GM13976 (cell line): ENCODE data around the gene BTRC.

Experiments used
- DNase-seq: peaks from one replicate; pipeline ENCODE4 v3.0.0; 2012; ENCODE audit warnings: low spot score
- in situ Hi-C: fragments of 300-500 bp; cut with MboI; formaldehyde crosslinking; loops from one replicate; pipeline ENCODE4 v1.12.0; 2022; ENCODE audit warnings: low sequenced_read_pairs, mixed read lengths, inconsistent platforms; ENCODE audit not compliant: unreplicated experiment
- TF ChIP-seq, protein P1 (sequence below): IDR thresholded peaks from 2 replicates; pipeline ENCODE4 v1.5.1; 2012; ENCODE audit warnings: borderline replicate concordance, mild to moderate bottlenecking; ENCODE audit not compliant: insufficient read depth; ENCODE audit errors: extremely low read depth, missing control alignments, control extremely low read depth

BTRC gene

DNA sequence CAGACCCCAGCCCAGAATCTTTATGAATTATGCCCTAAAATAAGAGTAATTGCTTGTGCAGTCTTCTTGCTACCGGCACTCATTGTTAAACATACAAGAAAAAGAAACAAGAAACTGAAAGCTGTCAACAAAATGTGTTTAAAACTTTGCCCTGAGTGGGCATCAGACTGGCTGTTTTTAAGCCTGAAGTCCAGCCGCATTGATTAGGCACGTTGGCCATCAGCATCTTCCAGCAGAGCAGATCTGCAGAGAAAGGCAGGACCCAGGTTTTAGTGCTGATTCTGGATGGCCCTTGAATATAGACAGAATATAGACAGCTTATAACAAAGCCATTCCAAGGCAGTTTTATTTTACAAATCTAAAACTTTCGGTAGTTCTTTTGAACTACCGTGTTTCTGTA, 131.2 kb downstream of the BTRC start:
- in situ Hi-C loops, result no loop called here
- no peak for DNase-seq
- TF ChIP-seq, protein P1, sequence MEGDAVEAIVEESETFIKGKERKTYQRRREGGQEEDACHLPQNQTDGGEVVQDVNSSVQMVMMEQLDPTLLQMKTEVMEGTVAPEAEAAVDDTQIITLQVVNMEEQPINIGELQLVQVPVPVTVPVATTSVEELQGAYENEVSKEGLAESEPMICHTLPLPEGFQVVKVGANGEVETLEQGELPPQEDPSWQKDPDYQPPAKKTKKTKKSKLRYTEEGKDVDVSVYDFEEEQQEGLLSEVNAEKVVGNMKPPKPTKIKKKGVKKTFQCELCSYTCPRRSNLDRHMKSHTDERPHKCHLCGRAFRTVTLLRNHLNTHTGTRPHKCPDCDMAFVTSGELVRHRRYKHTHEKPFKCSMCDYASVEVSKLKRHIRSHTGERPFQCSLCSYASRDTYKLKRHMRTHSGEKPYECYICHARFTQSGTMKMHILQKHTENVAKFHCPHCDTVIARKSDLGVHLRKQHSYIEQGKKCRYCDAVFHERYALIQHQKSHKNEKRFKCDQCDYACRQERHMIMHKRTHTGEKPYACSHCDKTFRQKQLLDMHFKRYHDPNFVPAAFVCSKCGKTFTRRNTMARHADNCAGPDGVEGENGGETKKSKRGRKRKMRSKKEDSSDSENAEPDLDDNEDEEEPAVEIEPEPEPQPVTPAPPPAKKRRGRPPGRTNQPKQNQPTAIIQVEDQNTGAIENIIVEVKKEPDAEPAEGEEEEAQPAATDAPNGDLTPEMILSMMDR, result no peak

DNA sequence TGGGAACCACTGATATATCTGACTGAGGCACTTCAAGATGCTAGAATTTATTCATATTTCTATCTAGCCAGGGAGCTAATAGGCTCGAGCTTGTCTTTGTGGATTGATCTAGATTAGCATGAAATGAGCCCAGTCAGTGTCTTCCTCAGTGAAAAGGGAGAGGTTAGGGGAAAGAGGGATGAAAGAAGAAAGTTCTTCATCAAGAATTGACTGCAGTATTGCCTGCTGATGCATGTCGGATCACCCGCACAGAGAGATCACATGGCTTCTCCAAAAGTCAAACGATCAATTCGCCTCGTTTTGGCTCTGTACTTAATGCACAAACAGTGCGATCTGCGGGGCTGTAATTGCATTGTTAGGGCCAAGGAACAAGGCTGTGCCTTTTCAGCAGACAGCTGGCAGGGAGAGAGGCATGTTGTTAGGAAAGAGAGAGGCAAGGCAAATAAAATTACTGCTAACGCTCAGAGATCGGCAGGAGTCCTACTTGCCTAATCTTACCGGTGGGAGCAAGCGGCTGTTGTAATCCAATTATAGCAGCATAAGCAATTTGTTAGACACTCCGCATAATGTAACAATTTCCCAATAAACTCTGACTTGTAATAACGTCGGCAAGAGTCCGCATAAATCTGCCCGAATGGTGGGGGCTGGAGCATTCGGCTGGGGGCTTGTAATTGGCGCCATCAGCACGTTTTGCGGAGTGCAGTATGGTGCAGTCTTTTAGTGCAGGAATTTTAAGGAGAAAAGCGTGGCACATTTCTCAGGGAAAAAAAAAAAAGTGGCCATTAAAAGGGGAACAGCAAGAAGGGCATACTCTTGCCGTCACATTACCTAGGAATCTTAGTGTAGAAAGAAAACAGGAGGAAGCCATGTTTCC, 132.0 kb downstream of the BTRC start:
- TF ChIP-seq, protein P1, result no peak
- in situ Hi-C loops, result no loop called here
- DNase-seq, result no peak

DNA sequence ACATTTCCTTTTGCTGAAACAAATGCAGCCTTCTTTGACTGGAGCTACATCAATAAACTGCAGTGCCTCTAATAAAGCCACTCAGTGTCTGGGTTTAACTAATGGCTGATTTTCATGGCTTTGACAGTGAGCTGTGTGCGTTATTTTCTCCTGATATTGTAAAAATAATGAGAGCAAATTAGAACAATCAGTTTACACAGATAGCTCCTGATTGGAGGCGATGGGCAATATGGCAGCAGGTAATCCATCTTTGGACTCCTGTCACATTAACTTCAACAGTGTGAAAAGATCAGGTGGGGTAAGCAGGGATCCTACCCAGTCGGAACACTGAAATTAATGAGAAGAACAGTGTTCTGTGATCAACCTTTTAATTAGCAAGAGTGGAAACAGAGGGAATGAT, 133.4 kb downstream of the BTRC start:
- no peak for DNase-seq
- in situ Hi-C loops, result no loop called here
- TF ChIP-seq, protein P1, result no peak

DNA sequence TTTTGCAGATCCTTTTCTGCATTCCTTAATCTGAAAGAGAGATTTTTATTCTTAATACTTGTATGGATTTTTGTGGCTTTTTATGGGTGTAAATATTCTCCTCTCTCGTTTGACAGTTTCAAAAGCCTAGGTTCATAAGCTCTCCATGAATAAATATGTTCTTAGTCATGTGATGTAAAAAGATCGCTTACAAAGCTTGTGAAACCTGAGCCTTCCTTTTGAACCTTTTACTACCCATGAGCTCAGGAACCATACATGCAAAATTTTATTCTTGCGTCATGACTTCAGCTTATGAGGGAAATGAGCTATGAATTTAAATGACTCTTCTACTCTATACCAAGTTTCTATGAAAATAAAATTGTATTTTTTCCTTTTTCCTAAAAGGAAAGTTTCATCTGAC, 135.4 kb downstream of the BTRC start:
- DNase-seq, result no peak
- TF ChIP-seq, protein P1, result no peak
- in situ Hi-C loops, result no loop called here

DNA sequence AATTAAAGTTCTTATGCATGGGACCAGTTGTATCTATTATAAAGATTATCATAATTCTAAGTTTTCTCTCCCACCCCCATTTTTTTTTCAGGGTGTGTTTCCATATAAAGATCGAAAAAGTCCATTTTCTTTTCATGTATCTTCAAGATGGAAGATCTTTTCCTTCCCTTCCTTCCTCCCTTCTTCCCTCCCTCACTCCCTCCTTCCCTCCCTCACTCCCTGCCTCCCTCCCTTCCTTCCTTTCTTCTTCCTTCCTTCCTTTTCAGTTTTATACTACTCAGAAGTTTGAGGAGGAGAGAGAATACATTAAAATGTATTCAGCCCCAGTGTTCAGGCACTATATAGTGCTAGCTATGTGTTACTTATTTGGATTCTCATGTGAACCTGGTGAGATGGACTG, 136.1 kb downstream of the BTRC start:
- TF ChIP-seq, protein P1, result no peak
- DNase-seq, result no peak
- in situ Hi-C loops, result no loop called here

DNA sequence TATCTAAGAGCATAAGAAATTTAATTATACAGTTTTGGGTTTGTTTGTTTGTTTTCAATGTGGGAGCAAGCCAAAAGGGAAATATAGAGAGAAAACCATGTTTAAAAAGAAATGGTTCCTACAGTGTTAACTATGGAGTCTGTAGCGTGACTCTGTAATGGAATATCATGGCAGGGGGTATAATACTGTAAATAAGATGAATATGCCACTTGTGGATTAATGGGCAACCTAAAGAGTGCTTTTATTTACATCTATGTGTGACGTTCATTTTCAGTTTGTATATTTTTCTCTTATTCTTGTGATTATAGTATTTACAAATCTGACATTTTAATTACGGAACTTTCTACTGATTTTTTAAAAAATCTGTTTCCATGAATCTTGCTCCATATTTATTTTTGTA, 138.2 kb downstream of the BTRC start:
- TF ChIP-seq, protein P1, result no peak
- in situ Hi-C loops, result no loop called here
- no peak for DNase-seq
